ENCODE measurements around the gene NISCH. TPM values are rescaled to one million over a fixed set of nuclear protein-coding genes. Genes with fewer than 3 reads are reported as not detected.

The NISCH gene
- total RNA-seq, 1 experiment from 2014 or later, result 72.8 TPM

DNA sequence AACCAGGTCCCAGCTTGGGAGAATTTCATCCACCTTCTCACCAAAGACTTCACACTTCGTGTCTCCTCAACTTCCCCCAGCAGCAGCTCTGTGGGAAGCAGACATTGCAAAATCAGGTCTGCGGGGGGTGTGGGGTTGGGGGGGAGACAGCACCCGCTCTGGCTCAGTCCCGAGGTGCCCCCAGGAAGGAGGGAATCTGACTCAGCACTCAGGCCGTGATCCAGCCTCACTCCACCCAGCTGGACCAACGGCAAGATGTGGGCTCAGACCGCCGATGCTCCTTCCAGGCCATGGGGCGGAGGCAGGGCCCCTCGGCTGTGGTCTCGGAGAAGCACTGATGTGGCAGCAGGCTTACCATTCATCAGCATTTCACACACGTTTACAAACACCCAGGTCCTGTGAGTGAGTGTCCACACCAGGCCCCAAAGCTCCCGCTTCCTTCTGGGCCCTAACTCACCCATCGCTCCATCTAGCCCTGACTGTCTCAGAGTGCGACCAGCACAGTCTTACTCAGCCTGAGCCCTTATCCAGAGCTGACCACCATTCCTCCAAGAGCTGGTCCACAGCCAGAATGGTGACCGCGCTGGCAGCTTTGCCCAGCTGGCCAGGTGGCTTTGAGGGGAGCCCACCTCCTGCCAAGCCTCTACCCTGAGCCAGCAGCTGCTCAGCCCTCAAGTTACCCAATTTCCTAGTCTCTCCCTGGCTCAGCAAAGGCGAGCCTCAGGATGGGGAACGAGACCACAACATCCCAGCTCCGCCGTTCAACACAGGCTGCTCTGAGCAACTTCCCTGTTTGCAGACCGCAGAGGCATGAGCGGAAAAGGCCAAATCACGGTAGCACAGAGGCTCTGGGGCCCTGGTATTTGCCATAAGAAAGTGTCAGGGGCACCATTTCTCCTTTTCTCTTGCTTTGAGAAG, 43.0 kb downstream of the NISCH start:
- Histone ChIP-seq H3K9me3 (ENCODE audit: control insufficient read depth in 1 of 2, insufficient read depth in 1 of 2, low read depth in 1 of 2, low read length in 2 of 2) (no peaks in the 10 kb centered on the region), H3K9ac (ENCODE audit: low read length) (no peak overlapping the region), H3K27ac (ENCODE audit: low read depth, low read length) (no peak overlapping the region), H3K79me2 (ENCODE audit: insufficient read depth, low read length) (no peaks in the 10 kb centered on the region), H3K36me3 (ENCODE audit: control insufficient read depth in 1 of 2, insufficient read depth in 2 of 2, low read length in 2 of 2) (no peaks in the 10 kb centered on the region), H4K20me1 (ENCODE audit: insufficient read depth) (no peaks in the 10 kb centered on the region), H3K27me3 (ENCODE audit: insufficient read depth, low read length) (no peaks in the 10 kb centered on the region), H3K4me3 (replicated peaks in 1 of 2; ENCODE audit: low read depth in 1 of 2, low read length in 2 of 2) (no peak overlapping the region), H3K9me2 (ENCODE audit: insufficient read depth) (no peaks in the 10 kb centered on the region), H2AFZ (ENCODE audit: low read depth, low read length, poor library complexity, severe bottlenecking) (no peak overlapping the region), H3K4me2 (ENCODE audit: low read length) (no peak overlapping the region), H3K4me1 (ENCODE audit: control insufficient read depth in 1 of 2, insufficient read depth in 2 of 2, low read length in 2 of 2) (no peaks in the 10 kb centered on the region)
- DNase-seq (ENCODE audit: low read depth, low spot score) (no peak), ATAC-seq (no peak)
- BruUV-seq (replicated peaks), result no TSS peak
- ChIA-PET RAD21 (ENCODE audit: low non-redundant PET in 1 of 2, low total read pairs in 2 of 2, uncharacterized antibody in 2 of 2, unreplicated experiment in 2 of 2) (interaction anchor here in 1 of 2 experiments (0.5 kb wide), 1 partner anchor 54 kb away, joined by 4 read pairs; no protein-coding TSS in a partner anchor), POLR2A (no interaction called here), CTCF (no interaction called here)
- TF ChIP-seq, protein P1, sequence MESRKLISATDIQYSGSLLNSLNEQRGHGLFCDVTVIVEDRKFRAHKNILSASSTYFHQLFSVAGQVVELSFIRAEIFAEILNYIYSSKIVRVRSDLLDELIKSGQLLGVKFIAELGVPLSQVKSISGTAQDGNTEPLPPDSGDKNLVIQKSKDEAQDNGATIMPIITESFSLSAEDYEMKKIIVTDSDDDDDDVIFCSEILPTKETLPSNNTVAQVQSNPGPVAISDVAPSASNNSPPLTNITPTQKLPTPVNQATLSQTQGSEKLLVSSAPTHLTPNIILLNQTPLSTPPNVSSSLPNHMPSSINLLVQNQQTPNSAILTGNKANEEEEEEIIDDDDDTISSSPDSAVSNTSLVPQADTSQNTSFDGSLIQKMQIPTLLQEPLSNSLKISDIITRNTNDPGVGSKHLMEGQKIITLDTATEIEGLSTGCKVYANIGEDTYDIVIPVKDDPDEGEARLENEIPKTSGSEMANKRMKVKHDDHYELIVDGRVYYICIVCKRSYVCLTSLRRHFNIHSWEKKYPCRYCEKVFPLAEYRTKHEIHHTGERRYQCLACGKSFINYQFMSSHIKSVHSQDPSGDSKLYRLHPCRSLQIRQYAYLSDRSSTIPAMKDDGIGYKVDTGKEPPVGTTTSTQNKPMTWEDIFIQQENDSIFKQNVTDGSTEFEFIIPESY (IDR thresholded peaks at IDR 0.05; ENCODE audit: extremely low read depth, insufficient replicate concordance, low read length), result no peak
- TF ChIP-seq CTCF (IDR thresholded peaks at IDR 0.05 in 2 of 3, conservative IDR thresholded peaks at IDR 0.05 in 1 of 3; ENCODE audit: borderline replicate concordance in 1 of 3, insufficient read depth in 1 of 3, low read depth in 2 of 3, low read length in 2 of 3) (no peak), JUND (IDR thresholded peaks at IDR 0.05) (no peak), CEBPB (IDR thresholded peaks at IDR 0.05; ENCODE audit: low read depth) (no peak), EGR1 (IDR thresholded peaks at IDR 0.05; ENCODE audit: low read depth) (no peak), ELF1 (IDR thresholded peaks at IDR 0.05; ENCODE audit: borderline replicate concordance, low read depth) (no peak), SIN3A (IDR thresholded peaks at IDR 0.05; ENCODE audit: low read depth) (no peak), POLR2A (IDR thresholded peaks at IDR 0.05; ENCODE audit: borderline replicate concordance, extremely low read depth, insufficient read depth, insufficient read length) (no peak), FOSL1 (IDR thresholded peaks at IDR 0.05; ENCODE audit: low read depth) (no peak), TCF7L2 (IDR thresholded peaks at IDR 0.05; ENCODE audit: borderline replicate concordance, extremely low read depth, insufficient read depth, insufficient read length) (no peak), CBX3 (IDR thresholded peaks at IDR 0.05; ENCODE audit: low read depth) (no peak), POLR2AphosphoS5 (IDR thresholded peaks at IDR 0.05; ENCODE audit: low read depth, low read length) (no peak), RAD21 (IDR thresholded peaks at IDR 0.05; ENCODE audit: low read depth) (no peak), ZNF274 (IDR thresholded peaks at IDR 0.05; ENCODE audit: low read depth, low read length) (no peak)
- intact Hi-C loops (cut with micrococcal nuclease), result no loop called here

All from HCT116 (cell line).